ENCODE measurements around the gene CYTH2. TPM values are rescaled to one million over a fixed set of nuclear protein-coding genes. Genes with fewer than 3 reads are reported as not detected.

The CYTH2 gene
- total and polyA plus RNA-seq, 9 of the 15 experiments (the other 6 are each of a cell fraction or from before 2014, with no cell fraction given), result 1.8 to 45.2 (median 23.8) TPM

DNA sequence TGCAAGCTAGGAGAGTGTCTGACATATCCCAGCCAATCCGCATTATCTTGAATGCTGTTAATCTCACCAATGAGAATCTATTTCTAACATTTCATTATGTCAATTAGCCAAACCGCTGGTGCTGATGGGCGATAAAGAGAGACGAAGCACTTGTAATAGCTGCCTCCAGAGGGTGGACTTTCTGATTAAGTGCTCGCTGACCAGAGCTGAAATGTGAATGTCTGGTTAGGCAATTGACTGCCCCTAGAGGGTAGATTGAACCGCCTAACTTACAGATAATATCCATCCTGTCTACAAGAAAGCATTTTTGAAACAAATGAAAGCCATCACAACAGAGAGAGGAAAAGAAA is 23.9 kb upstream of the CYTH2 start (continued):
- TF ChIP-seq, protein P1, sequence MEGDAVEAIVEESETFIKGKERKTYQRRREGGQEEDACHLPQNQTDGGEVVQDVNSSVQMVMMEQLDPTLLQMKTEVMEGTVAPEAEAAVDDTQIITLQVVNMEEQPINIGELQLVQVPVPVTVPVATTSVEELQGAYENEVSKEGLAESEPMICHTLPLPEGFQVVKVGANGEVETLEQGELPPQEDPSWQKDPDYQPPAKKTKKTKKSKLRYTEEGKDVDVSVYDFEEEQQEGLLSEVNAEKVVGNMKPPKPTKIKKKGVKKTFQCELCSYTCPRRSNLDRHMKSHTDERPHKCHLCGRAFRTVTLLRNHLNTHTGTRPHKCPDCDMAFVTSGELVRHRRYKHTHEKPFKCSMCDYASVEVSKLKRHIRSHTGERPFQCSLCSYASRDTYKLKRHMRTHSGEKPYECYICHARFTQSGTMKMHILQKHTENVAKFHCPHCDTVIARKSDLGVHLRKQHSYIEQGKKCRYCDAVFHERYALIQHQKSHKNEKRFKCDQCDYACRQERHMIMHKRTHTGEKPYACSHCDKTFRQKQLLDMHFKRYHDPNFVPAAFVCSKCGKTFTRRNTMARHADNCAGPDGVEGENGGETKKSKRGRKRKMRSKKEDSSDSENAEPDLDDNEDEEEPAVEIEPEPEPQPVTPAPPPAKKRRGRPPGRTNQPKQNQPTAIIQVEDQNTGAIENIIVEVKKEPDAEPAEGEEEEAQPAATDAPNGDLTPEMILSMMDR (IDR thresholded peaks at IDR 0.05 in 2 of 3, conservative IDR thresholded peaks at IDR 0.05 in 1 of 3; ENCODE audit: insufficient read depth in 2 of 3, low read depth in 1 of 3, low read length in 3 of 3), result peak; percentile 74 to 95 (median 83)
- TF ChIP-seq, protein P2, sequence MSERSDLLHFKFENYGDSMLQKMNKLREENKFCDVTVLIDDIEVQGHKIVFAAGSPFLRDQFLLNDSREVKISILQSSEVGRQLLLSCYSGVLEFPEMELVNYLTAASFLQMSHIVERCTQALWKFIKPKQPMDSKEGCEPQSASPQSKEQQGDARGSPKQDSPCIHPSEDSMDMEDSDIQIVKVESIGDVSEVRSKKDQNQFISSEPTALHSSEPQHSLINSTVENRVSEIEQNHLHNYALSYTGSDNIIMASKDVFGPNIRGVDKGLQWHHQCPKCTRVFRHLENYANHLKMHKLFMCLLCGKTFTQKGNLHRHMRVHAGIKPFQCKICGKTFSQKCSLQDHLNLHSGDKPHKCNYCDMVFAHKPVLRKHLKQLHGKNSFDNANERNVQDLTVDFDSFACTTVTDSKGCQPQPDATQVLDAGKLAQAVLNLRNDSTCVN (CRISPR knock-in tag; IDR thresholded peaks at IDR 0.05), result no peak
- TF ChIP-seq, protein P3, sequence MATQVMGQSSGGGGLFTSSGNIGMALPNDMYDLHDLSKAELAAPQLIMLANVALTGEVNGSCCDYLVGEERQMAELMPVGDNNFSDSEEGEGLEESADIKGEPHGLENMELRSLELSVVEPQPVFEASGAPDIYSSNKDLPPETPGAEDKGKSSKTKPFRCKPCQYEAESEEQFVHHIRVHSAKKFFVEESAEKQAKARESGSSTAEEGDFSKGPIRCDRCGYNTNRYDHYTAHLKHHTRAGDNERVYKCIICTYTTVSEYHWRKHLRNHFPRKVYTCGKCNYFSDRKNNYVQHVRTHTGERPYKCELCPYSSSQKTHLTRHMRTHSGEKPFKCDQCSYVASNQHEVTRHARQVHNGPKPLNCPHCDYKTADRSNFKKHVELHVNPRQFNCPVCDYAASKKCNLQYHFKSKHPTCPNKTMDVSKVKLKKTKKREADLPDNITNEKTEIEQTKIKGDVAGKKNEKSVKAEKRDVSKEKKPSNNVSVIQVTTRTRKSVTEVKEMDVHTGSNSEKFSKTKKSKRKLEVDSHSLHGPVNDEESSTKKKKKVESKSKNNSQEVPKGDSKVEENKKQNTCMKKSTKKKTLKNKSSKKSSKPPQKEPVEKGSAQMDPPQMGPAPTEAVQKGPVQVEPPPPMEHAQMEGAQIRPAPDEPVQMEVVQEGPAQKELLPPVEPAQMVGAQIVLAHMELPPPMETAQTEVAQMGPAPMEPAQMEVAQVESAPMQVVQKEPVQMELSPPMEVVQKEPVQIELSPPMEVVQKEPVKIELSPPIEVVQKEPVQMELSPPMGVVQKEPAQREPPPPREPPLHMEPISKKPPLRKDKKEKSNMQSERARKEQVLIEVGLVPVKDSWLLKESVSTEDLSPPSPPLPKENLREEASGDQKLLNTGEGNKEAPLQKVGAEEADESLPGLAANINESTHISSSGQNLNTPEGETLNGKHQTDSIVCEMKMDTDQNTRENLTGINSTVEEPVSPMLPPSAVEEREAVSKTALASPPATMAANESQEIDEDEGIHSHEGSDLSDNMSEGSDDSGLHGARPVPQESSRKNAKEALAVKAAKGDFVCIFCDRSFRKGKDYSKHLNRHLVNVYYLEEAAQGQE (IDR thresholded peaks at IDR 0.05; ENCODE audit: borderline replicate concordance), result peak; percentile 52; the same call in 1 of the 2 replicates
- TF ChIP-seq, protein P3 (CRISPR knock-in tag; IDR thresholded peaks at IDR 0.05; ENCODE audit: low read depth), result no peak
- no peak for TF ChIP-seq NR4A1 (CRISPR knock-in tag; IDR thresholded peaks at IDR 0.05)
- TF ChIP-seq NR4A1 (tag; IDR thresholded peaks at IDR 0.05), result no peak
- no peak for TF ChIP-seq ZNF140 (CRISPR knock-in tag; IDR thresholded peaks at IDR 0.05)
- no peak for TF ChIP-seq ZNF778 (CRISPR knock-in tag; IDR thresholded peaks at IDR 0.05)
- 0 out of 2 replicates have a peak, but pooled peaks have one; percentile 5 for TF ChIP-seq NFIC (IDR thresholded peaks at IDR 0.05)
- no peak for TF ChIP-seq CBX2 (IDR thresholded peaks at IDR 0.05; ENCODE audit: insufficient read depth, low read length, poor library complexity, severe bottlenecking)
- TF ChIP-seq, protein P4, sequence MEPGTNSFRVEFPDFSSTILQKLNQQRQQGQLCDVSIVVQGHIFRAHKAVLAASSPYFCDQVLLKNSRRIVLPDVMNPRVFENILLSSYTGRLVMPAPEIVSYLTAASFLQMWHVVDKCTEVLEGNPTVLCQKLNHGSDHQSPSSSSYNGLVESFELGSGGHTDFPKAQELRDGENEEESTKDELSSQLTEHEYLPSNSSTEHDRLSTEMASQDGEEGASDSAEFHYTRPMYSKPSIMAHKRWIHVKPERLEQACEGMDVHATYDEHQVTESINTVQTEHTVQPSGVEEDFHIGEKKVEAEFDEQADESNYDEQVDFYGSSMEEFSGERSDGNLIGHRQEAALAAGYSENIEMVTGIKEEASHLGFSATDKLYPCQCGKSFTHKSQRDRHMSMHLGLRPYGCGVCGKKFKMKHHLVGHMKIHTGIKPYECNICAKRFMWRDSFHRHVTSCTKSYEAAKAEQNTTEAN (CRISPR knock-in tag; IDR thresholded peaks at IDR 0.05), result no peak
- TF ChIP-seq, protein P5, sequence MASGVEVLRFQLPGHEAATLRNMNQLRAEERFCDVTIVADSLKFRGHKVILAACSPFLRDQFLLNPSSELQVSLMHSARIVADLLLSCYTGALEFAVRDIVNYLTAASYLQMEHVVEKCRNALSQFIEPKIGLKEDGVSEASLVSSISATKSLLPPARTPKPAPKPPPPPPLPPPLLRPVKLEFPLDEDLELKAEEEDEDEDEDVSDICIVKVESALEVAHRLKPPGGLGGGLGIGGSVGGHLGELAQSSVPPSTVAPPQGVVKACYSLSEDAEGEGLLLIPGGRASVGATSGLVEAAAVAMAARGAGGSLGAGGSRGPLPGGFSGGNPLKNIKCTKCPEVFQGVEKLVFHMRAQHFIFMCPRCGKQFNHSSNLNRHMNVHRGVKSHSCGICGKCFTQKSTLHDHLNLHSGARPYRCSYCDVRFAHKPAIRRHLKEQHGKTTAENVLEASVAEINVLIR (CRISPR knock-in tag; IDR thresholded peaks at IDR 0.05), result no peak
- TF ChIP-seq NONO (IDR thresholded peaks at IDR 0.05; ENCODE audit: low read depth in 2 of 2, low read length in 1 of 2), result no peak
- TF ChIP-seq NR2C2 (CRISPR knock-in tag; IDR thresholded peaks at IDR 0.05), result no peak
- no peak for TF ChIP-seq NR2C2 (tag; IDR thresholded peaks at IDR 0.05)

All from K562 (cell line).